ENCODE data around the gene MYH15. TPM values are rescaled to one million over a fixed set of nuclear protein-coding genes. Genes with fewer than 3 reads are reported as not detected.

Gene MYH15
- total and polyA plus RNA-seq, 10 of the 15 experiments (the other 5 are each of a cell fraction or from before 2014, with no cell fraction given), result 0.05 to 0.27 (median 0.09) TPM; not detected in 1

DNA sequence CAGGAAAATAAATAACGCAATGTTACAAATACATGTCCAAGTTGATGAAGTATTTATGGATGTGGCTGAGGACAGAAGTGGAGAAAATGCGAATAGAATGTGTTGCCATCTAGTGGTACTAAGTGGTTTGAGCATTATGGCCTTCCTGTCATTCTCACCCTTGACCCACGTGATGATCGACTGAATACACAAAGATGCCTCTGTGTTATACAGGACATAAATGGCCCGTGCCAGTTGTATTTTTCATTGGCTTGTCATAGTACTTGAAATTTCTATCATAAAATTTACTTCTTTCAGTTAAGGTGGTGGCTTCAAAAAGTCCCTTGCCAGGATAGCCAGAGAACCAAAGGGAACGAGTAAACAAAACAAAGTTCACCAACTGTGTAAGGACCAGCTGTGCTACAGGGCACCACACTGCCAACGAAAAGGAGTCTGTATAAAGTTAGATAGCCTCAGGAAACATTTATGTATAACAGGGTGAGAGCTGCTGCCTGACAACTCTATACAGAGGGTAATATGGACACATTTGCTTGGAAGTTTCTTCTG is 103.7 kb downstream of the MYH15 start (continued):
- TF ChIP-seq, protein P1, sequence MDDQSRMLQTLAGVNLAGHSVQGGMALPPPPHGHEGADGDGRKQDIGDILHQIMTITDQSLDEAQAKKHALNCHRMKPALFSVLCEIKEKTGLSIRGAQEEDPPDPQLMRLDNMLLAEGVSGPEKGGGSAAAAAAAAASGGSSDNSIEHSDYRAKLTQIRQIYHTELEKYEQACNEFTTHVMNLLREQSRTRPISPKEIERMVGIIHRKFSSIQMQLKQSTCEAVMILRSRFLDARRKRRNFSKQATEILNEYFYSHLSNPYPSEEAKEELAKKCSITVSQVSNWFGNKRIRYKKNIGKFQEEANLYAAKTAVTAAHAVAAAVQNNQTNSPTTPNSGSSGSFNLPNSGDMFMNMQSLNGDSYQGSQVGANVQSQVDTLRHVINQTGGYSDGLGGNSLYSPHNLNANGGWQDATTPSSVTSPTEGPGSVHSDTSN (IDR thresholded peaks at IDR 0.05; ENCODE audit: insufficient replicate concordance, low read depth, low read length), result peak; percentile 44
- no peak for TF ChIP-seq CREB1 (IDR thresholded peaks at IDR 0.05; ENCODE audit: low read depth)
- no peak for TF ChIP-seq MYB (IDR thresholded peaks at IDR 0.05; ENCODE audit: borderline replicate concordance, low read depth, low read length)
- no peak for TF ChIP-seq PAX5 (IDR thresholded peaks at IDR 0.05; ENCODE audit: borderline replicate concordance, low read depth, low read length)
- TF ChIP-seq, protein P2, sequence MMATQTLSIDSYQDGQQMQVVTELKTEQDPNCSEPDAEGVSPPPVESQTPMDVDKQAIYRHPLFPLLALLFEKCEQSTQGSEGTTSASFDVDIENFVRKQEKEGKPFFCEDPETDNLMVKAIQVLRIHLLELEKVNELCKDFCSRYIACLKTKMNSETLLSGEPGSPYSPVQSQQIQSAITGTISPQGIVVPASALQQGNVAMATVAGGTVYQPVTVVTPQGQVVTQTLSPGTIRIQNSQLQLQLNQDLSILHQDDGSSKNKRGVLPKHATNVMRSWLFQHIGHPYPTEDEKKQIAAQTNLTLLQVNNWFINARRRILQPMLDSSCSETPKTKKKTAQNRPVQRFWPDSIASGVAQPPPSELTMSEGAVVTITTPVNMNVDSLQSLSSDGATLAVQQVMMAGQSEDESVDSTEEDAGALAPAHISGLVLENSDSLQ (IDR thresholded peaks at IDR 0.05), result peak; percentile 80
- no peak for TF ChIP-seq GATAD2B (conservative IDR thresholded peaks at IDR 0.05; ENCODE audit: low read depth)
- no peak for TF ChIP-seq NFIC (IDR thresholded peaks at IDR 0.05; ENCODE audit: low read depth, low read length)
- TF ChIP-seq, protein P3, sequence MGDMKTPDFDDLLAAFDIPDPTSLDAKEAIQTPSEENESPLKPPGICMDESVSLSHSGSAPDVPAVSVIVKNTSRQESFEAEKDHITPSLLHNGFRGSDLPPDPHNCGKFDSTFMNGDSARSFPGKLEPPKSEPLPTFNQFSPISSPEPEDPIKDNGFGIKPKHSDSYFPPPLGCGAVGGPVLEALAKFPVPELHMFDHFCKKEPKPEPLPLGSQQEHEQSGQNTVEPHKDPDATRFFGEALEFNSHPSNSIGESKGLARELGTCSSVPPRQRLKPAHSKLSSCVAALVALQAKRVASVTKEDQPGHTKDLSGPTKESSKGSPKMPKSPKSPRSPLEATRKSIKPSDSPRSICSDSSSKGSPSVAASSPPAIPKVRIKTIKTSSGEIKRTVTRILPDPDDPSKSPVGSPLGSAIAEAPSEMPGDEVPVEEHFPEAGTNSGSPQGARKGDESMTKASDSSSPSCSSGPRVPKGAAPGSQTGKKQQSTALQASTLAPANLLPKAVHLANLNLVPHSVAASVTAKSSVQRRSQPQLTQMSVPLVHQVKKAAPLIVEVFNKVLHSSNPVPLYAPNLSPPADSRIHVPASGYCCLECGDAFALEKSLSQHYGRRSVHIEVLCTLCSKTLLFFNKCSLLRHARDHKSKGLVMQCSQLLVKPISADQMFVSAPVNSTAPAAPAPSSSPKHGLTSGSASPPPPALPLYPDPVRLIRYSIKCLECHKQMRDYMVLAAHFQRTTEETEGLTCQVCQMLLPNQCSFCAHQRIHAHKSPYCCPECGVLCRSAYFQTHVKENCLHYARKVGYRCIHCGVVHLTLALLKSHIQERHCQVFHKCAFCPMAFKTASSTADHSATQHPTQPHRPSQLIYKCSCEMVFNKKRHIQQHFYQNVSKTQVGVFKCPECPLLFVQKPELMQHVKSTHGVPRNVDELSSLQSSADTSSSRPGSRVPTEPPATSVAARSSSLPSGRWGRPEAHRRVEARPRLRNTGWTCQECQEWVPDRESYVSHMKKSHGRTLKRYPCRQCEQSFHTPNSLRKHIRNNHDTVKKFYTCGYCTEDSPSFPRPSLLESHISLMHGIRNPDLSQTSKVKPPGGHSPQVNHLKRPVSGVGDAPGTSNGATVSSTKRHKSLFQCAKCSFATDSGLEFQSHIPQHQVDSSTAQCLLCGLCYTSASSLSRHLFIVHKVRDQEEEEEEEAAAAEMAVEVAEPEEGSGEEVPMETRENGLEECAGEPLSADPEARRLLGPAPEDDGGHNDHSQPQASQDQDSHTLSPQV (IDR thresholded peaks at IDR 0.05), result no peak
- no peak for TF ChIP-seq JUND (IDR thresholded peaks at IDR 0.05; ENCODE audit: low read depth, low read length)
- TF ChIP-seq TCF12 (IDR thresholded peaks at IDR 0.05; ENCODE audit: low read depth, low read length), result no peak
- TF ChIP-seq, protein P4, sequence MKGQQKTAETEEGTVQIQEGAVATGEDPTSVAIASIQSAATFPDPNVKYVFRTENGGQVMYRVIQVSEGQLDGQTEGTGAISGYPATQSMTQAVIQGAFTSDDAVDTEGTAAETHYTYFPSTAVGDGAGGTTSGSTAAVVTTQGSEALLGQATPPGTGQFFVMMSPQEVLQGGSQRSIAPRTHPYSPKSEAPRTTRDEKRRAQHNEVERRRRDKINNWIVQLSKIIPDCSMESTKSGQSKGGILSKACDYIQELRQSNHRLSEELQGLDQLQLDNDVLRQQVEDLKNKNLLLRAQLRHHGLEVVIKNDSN (IDR thresholded peaks at IDR 0.05; ENCODE audit: borderline replicate concordance, extremely low read length, insufficient read depth, low read depth, low read length), result peak; percentile 69

Data from GM12878 (cell line).